GM13976 (cell line): Measurements from ENCODE around the gene GALNT4.

ENCODE experiments used
- DNase-seq: peaks from one replicate; pipeline ENCODE4 v3.0.0; 2012; ENCODE audit warnings: low spot score
- in situ Hi-C: fragments of 300-500 bp; cut with MboI; formaldehyde crosslinking; loops from one replicate; pipeline ENCODE4 v1.12.0; 2022; ENCODE audit warnings: low sequenced_read_pairs, mixed read lengths, inconsistent platforms; ENCODE audit not compliant: unreplicated experiment
- TF ChIP-seq, protein P1 (sequence below): IDR thresholded peaks from 2 replicates; pipeline ENCODE4 v1.5.1; 2012; ENCODE audit warnings: borderline replicate concordance, mild to moderate bottlenecking; ENCODE audit not compliant: insufficient read depth; ENCODE audit errors: extremely low read depth, missing control alignments, control extremely low read depth

Gene GALNT4

DNA sequence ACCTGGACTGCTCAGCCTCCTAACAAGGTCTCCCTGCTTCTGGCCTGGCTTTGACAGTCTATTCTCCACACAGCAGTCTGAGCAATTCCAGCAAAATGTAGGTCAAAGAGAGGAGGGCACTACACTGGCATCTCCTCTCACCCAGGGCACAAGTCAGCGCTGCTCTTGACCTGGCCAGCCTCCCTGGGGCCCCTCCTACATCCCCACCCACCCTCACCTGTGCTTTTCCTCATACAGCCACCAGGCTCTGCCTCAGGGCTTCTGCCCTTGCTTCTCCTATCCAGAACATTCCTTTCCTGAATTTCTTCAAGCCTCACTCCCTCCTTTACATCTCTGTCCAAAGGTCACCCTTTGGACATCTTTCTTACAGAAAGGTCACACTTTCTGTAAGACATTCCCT is 33.7 kb downstream of the GALNT4 start:
- DNase-seq, result no peak
- in situ Hi-C loops, result no loop called here
- TF ChIP-seq, protein P1, sequence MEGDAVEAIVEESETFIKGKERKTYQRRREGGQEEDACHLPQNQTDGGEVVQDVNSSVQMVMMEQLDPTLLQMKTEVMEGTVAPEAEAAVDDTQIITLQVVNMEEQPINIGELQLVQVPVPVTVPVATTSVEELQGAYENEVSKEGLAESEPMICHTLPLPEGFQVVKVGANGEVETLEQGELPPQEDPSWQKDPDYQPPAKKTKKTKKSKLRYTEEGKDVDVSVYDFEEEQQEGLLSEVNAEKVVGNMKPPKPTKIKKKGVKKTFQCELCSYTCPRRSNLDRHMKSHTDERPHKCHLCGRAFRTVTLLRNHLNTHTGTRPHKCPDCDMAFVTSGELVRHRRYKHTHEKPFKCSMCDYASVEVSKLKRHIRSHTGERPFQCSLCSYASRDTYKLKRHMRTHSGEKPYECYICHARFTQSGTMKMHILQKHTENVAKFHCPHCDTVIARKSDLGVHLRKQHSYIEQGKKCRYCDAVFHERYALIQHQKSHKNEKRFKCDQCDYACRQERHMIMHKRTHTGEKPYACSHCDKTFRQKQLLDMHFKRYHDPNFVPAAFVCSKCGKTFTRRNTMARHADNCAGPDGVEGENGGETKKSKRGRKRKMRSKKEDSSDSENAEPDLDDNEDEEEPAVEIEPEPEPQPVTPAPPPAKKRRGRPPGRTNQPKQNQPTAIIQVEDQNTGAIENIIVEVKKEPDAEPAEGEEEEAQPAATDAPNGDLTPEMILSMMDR, result no peak

DNA sequence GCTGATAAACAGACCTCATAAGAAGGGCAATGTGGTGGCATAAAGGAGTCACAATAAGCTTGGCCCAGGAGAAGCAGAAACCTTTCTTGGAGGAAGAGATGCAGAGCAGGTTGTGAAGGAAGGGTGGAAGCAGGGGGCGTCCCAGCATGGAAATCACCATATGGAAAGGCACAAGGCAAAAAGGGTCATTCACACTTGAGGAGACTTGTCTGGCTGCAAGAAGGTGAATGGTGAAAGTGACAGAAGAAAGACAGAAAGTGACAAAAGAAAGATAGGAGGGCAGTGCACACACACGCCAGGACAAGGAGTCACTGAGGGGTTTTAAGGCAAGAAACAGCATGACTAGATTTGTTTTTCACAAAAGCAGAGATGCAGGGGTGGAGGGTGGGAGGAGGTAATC is 38.3 kb downstream of the GALNT4 start:
- in situ Hi-C loops, result no loop called here
- no peak for DNase-seq
- TF ChIP-seq, protein P1, result no peak

DNA sequence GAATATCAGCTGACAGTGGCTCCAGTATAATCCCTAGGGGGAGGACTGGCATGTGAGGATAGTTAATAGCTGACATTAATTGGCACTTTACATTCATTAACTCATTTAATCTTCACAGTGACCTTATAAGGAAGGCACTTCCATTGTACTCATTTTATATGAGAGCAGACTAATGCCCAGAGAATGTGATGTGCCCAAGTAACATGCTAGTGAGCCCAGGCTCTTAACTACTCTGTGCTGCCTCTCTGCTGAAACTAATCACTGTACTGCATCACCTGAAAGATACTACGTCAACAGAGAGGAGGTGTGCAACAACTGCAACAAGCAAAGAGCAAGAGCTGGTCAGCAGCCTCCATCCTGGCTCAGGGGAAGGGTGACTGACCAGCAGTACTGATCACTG is 40.1 kb downstream of the GALNT4 start:
- TF ChIP-seq, protein P1, result no peak
- in situ Hi-C loops, result no loop called here
- no peak for DNase-seq

DNA sequence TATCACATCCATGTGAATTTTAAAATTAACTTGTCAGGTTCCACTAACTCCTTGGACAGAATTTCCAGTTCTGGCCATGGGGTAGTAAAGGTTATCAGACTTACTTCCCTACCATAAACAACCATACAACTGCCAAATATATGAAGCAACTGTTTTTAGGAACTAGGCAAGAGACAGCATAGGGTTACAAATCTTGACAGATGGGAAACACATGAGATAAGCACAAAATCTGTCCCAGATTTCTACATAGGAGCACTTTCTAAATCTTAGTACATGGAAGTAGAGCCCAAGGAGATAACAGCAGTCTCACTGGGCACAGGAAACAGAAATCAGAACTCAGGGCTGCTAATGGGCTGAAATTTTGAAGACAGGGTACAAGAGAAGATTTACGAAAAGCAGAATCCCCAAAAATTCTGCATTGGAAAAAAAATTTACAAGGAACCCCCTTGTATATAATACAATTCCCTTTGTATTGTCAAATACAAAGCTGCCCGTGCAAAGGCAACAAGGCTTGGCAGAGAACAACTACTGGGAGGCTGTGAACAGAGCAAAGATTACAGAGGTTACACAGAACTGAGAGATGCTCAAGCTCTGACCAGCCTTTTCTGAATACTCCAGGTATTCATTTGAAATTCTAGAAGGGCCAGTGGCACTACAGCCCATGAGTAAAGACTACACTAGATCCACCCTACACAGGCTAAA is 43.2 kb downstream of the GALNT4 start:
- TF ChIP-seq, protein P1, result no peak
- DNase-seq, result no peak
- in situ Hi-C loops, result no loop called here

DNA sequence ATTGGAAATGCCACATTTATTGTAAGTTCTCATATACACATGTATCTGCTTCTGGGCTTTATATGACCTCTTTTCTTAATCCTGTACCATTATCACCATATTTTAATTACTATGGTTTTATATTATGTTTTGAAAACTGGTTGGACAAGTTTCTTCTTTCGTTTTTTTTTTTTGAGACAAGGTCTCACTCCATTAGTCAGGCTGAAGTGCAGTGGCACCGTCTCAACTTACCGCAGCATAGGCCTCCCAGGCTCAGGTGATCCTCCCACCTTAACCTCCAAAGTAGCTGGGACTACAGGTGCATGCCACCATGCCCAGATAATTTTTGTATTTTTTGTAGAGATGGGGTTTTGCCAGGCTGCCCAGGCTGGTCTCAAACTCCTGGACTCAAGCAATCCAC is 44.6 kb downstream of the GALNT4 start:
- TF ChIP-seq, protein P1, result no peak
- in situ Hi-C loops, result no loop called here
- DNase-seq, result no peak

DNA sequence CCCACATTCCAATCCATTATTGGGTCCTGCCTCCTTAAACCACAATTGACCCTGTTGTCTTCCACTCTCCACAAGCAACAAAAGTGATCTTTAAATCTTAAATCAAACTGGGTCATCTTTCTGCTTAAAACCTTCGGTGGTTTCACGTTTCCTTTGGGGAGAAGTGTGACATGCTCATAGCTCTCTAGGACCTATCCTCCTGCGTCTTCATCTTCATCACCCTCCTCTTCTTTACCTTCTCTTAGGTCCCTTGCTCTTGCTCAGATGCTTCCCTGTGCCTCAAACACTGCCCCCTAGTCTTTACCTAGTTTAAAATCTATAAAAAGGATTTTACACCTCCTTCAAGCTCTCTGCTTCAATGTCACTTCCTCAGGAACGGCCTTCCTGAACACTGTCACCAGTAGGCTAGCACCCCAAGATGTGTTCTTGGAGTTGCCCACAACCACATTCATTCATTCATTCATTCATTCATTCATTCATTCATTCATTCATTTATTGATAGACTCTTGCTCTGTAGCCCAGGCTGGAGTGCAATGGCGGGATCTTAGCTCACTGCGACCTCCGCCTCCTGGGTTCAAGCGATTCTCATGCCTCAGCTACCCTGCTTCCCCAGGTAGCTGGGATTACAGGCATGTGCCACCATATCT is 46.8 kb downstream of the GALNT4 start:
- TF ChIP-seq, protein P1, result no peak
- in situ Hi-C loops, result no loop called here
- no peak for DNase-seq
